Activated naive CD4-positive, alpha-beta T cell (primary cell): ENCODE measurements around the gene CRKL.

Experiments used
- DNase-seq, 4 experiments: peaks; one replicate each; lab custom pipeline; 2025; lab: John Stamatoyannopoulos, UW

CRKL gene

GRCh38 chr22:20996598-20997535 lies 79.7 kb downstream of the CRKL start:
- DNase-seq: no peak

- DNase-seq: no peak
These were observed 80.5 kb downstream of the CRKL start for GRCh38 chr22:20997536-20998257.

- DNase-seq: no peak
These were observed 81.5 kb downstream of the CRKL start for GRCh38 chr22:20998411-20999336.

GRCh38 chr22:20999350-21000206 lies 82.4 kb downstream of the CRKL start:
- no peak for DNase-seq

DNA sequence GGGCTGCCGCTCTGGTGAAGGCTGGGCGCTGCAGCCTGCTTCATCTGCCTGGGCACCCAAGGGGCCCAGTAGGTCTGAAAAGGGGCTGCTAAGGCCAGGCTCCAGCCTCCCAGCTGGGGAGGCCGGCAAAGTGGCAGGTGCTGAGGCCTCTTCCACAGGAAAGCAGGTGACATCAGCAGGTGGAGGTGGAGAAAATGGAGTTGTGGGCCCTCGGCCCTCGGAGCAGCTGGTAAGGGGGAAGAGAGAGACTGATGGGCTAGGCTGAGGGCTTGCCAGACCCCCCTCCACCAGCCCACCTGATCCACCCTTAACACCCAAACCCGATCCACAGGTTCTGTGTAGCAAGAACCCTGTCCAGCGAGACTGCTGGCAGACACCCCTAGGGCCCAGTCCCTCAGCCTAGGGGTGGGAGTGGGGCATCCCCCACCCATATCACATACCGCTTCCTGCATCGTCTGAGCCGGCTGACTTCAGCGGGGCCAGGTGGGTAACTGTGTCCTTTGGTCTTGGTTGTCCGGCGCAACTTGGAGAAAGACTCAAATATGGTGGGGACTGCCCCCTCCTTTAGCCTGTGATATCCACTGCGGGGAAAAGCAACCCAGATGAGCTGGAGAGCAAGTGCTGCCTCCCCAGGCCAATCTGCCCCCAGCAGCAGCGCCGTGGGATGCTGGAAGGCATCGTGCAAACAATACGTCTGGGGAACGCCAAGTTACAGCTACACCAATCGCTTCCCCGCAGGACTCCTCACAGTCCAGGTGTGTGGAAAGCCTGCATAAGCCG lies 83.2 kb downstream of the CRKL start:
- DNase-seq: no peak

DNA sequence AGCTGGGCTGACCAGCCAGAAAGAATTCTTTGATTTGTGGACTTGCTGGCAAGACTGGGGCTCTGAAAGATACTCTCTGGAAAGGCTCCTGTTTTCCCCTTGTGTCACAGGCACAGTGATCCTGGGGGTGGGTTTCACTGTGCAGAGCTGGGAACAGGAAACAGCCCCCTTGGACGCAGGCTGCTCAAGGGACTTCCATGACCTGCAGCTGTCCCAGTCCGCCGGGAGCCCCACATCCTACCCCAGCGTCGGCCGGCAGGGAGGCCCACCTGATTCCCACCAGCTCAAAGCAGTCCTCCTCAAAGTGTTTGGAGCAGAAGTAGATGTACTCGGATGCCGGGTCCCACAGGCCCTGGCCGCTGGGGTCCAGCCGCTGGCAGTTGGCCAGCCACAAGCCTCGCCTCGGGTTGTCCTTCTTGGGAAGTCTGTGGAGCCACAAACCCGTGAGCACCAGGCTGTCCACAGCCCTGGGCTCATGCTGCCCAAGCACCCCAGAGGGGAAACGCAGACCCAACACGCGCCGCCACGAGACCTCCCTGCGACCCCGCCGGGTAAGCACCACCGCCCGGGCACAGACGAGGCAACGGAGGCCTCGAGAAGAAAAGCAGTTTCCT lies 83.9 kb downstream of the CRKL start:
- DNase-seq: no peak

DNA sequence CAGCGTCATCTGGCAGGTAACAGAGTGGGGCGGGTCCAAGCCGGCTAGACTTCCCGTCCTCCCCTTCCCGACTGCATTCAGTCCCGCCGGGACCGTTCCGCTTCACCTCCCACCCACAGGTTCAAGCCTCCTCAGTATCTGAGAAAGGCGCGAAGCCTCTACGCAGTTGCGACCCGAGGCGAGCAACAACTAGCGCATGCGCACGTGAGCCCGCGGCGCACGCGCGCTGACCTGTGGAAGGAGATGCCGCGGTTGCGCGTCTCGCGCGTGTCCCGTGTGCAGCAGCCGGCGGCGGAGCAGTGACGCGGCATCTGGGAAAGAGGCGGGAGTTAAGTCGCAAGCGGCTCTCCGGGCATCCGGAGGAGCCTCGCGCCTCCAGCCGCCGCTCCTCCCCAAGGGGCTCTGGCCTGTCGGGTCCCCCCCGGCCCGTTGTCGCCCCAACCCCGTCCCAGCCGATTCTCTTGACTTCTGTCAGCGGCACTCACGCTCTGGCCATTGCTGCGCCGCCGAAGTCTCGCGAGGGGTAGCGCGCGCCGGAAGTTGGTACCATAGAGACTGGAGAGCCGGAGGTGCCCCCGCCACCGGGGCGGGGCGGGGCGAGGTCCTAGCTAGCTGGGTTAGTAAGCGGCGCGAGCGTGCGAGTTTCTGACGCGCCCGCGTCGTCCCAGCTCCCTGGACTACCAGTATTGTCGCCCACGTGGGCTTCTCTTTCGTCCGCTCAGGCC lies 84.6 kb downstream of the CRKL start, which contains the start of gene THAP7:
THAP7 (minus strand) TSS at position 518 of the 725 bp plus-strand sequence; CDS start at position 311, 207 bp downstream.
- DNase-seq: peak; percentile 92 to 95 (median 94)
